Neural cell (in vitro differentiated cells): Measurements from ENCODE around the gene PISD. TPM values are rescaled to one million over a fixed set of nuclear protein-coding genes. Genes with fewer than 3 reads are reported as not detected.
"Not testable (repeated sequence)": the region's sequence is repeated elsewhere in the genome, so short reads cannot be mapped to it uniquely, and the experiment has no call there.

Experiments
- H2AFZ ChIP-seq: fragments of 200-600, 300-800 bp; sonication (generic), shearing (Covaris generic); 2 replicates; pipeline ENCODE4 v1.6.0; 2014; ENCODE audit warnings: low read depth, mild to moderate bottlenecking, antibody characterized with exemption, low read length, moderate library complexity
- H3F3A ChIP-seq: fragments of 200-600 bp; shearing (Covaris generic); 2 replicates; pipeline ENCODE4 v1.6.1; 2016; ENCODE audit warnings: mild to moderate bottlenecking, moderate library complexity, mixed read lengths, antibody characterized with exemption, low read length; ENCODE audit not compliant: insufficient read depth, poor library complexity, severe bottlenecking
- H3K27ac ChIP-seq: fragments of 200-600, 300-800 bp; sonication (generic), shearing (Covaris generic); 2 replicates; pipeline ENCODE4 v1.5.1; 2014; ENCODE audit warnings: mild to moderate bottlenecking, low read length, moderate library complexity
- H3K27me3 ChIP-seq: fragments of 300-800, 200-600 bp; sonication (generic), shearing (Covaris generic); 2 replicates; pipeline ENCODE4 v1.6.0; 2014; ENCODE audit warnings: mild to moderate bottlenecking, low read depth, low read length, moderate library complexity; ENCODE audit not compliant: insufficient read depth
- H3K36me3 ChIP-seq: fragments of 300-800, 200-600 bp; sonication (generic), shearing (Covaris generic); 2 replicates; pipeline ENCODE4 v1.5.1; 2014; ENCODE audit warnings: mild to moderate bottlenecking, antibody characterized with exemption, low read length, moderate library complexity; ENCODE audit not compliant: insufficient read depth
- H3K4me2 ChIP-seq: fragments of 300-800, 200-600 bp; sonication (generic), shearing (Covaris generic); 2 replicates; pipeline ENCODE4 v1.6.0; 2014; ENCODE audit warnings: mild to moderate bottlenecking, low read length
- H3K4me3 ChIP-seq: fragments of 300-800, 200-600 bp; sonication (generic), shearing (Covaris generic); 2 replicates; pipeline ENCODE4 v1.5.1; 2014; ENCODE audit warnings: mild to moderate bottlenecking, low read length, moderate library complexity
- H3K79me2 ChIP-seq: fragments of 200-600 bp; shearing (Covaris generic); replicated peaks from 2 replicates; pipeline ENCODE4 v1.6.0; 2014; ENCODE audit warnings: mild to moderate bottlenecking, low read length, moderate library complexity; ENCODE audit not compliant: insufficient read depth
- H3K9ac ChIP-seq: fragments of 300-800, 200-600 bp; sonication (generic), shearing (Covaris generic); 2 replicates; pipeline ENCODE4 v1.6.1; 2016; ENCODE audit warnings: mild to moderate bottlenecking, low read length, mixed read lengths
- H3K9me2 ChIP-seq: fragments of 200-600 bp; shearing (Covaris generic); 2 replicates; pipeline ENCODE4 v1.6.1; 2016; ENCODE audit warnings: mild to moderate bottlenecking, low read length, mixed read lengths; ENCODE audit not compliant: insufficient read depth
- H3K9me3 ChIP-seq: fragments of 200-600, 300-800 bp; sonication (generic), shearing (Covaris generic); 2 replicates; pipeline ENCODE4 v1.6.1; 2016; ENCODE audit warnings: mild to moderate bottlenecking, mixed run types, low read length, moderate library complexity, mixed read lengths
- H4K20me1 ChIP-seq: fragments of 200-600 bp; shearing (Covaris generic); 2 replicates; pipeline ENCODE4 v1.6.1; 2016; ENCODE audit warnings: mild to moderate bottlenecking, mixed run types; ENCODE audit not compliant: insufficient read depth
- EP300 ChIP-seq: fragments of 450-650 bp; conservative IDR thresholded peaks from 2 replicates; pipeline ENCODE4 v1.6.1; 2014; ENCODE audit warnings: antibody characterized with exemption, mild to moderate bottlenecking, moderate library complexity; ENCODE audit not compliant: poor library complexity, severe bottlenecking
- EZH2 ChIP-seq: fragments of 200-600, 300-800 bp; shearing (Covaris generic), sonication (generic); IDR thresholded peaks from 2 replicates; pipeline ENCODE4 v1.6.1; 2014; ENCODE audit warnings: antibody characterized with exemption, low read length, borderline replicate concordance, mild to moderate bottlenecking; ENCODE audit not compliant: insufficient read depth, poor library complexity, severe bottlenecking
- MXI1 ChIP-seq: fragments of 450-650 bp; conservative IDR thresholded peaks from 2 replicates; pipeline ENCODE4 v1.6.1; 2014; ENCODE audit warnings: antibody characterized with exemption, mild to moderate bottlenecking; ENCODE audit not compliant: poor library complexity, severe bottlenecking
- POLR2AphosphoS5 ChIP-seq: IDR thresholded peaks from 2 replicates; pipeline ENCODE4 v1.6.1; 2012
- RAD21 ChIP-seq: fragments of 450-650 bp; conservative IDR thresholded peaks from 2 replicates; pipeline ENCODE4 v1.6.1; 2014; ENCODE audit warnings: antibody characterized with exemption, mild to moderate bottlenecking, moderate library complexity
- REST ChIP-seq: IDR thresholded peaks from 2 replicates; pipeline ENCODE4 v1.6.1; 2012; ENCODE audit warnings: borderline replicate concordance
- SMC3 ChIP-seq: fragments of 450-650 bp; conservative IDR thresholded peaks from 2 replicates; pipeline ENCODE4 v1.6.1; 2014; ENCODE audit warnings: antibody characterized with exemption, mild to moderate bottlenecking, moderate library complexity; ENCODE audit not compliant: poor library complexity
- TAF1 ChIP-seq: IDR thresholded peaks from 2 replicates; pipeline ENCODE4 v1.6.1; 2012; ENCODE audit warnings: low read depth
- polyA plus RNA-seq: library from polyadenylated mRNA; depleted of rRNA; stranded (reverse); fragments of >200 nt; gene quantifications from 2 replicates; pipeline ENCODE4 v1.2.3, GENCODE V29; 2014
- TF ChIP-seq, protein P1 (sequence below): fragments of 450-650 bp; IDR thresholded peaks from 2 replicates; pipeline ENCODE4 v1.5.1; 2014; ENCODE audit warnings: antibody characterized with exemption, mild to moderate bottlenecking, moderate library complexity; ENCODE audit not compliant: poor library complexity, severe bottlenecking

The PISD gene
- polyA plus RNA-seq, 1 donor from 2014 or later = 50.9 TPM

DNA sequence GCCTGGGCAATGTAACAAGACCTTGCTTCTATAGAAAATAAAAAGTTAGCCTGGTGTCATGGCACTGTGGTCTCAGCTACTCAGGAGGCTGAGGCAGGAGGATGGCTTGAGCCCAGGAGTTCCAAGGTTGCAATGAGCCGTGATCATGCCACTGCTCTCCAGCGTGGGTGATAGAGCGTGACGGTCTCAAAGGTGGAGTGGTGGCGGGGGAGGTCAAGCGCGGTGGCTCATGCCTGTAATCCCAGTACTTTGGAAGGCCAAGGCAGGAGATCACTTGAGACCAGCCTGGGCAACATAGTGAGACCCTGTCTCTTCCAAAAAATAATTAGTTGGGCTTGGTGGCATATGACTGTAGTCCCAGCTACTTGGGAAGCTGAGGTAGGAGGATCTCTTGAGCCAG is 16.7 kb upstream of the PISD start:
- no peak overlapping the region for H2AFZ ChIP-seq
- H3K27me3 ChIP-seq = no peaks in the 10 kb centered on the region
- no peak overlapping the region for H3K4me3 ChIP-seq
- no peaks in the 10 kb centered on the region for H4K20me1 ChIP-seq
- no peak overlapping the region for H3K4me2 ChIP-seq
- H3K79me2 ChIP-seq = no peaks in the 10 kb centered on the region
- no peaks in the 10 kb centered on the region for H3K9me2 ChIP-seq
- H3K9ac ChIP-seq = no peak overlapping the region
- H3K9me3 ChIP-seq = no peaks in the 10 kb centered on the region
- no peak overlapping the region for H3K27ac ChIP-seq
- H3K36me3 ChIP-seq = no peaks in the 10 kb centered on the region
- H3F3A ChIP-seq = no peaks in the 10 kb centered on the region
- TF ChIP-seq EP300 (no peak), RAD21 (no peak), EZH2 (no peak), MXI1 (no peak), SMC3 (no peak), REST (no peak), TAF1 (no peak), POLR2AphosphoS5 (no peak)
- TF ChIP-seq, protein P1, sequence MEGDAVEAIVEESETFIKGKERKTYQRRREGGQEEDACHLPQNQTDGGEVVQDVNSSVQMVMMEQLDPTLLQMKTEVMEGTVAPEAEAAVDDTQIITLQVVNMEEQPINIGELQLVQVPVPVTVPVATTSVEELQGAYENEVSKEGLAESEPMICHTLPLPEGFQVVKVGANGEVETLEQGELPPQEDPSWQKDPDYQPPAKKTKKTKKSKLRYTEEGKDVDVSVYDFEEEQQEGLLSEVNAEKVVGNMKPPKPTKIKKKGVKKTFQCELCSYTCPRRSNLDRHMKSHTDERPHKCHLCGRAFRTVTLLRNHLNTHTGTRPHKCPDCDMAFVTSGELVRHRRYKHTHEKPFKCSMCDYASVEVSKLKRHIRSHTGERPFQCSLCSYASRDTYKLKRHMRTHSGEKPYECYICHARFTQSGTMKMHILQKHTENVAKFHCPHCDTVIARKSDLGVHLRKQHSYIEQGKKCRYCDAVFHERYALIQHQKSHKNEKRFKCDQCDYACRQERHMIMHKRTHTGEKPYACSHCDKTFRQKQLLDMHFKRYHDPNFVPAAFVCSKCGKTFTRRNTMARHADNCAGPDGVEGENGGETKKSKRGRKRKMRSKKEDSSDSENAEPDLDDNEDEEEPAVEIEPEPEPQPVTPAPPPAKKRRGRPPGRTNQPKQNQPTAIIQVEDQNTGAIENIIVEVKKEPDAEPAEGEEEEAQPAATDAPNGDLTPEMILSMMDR = no peak

- Histone ChIP-seq H3K4me3 (peak overlapping the region; percentile 52), H3F3A (no peaks in the 10 kb centered on the region), H4K20me1 (no peaks in the 10 kb centered on the region), H3K27ac (no peak overlapping the region), H3K9ac (no peak overlapping the region), H3K36me3 (no peaks in the 10 kb centered on the region), H2AFZ (no peak overlapping the region), H3K27me3 (no peaks in the 10 kb centered on the region), H3K9me3 (no peaks in the 10 kb centered on the region), H3K4me2 (no peak overlapping the region), H3K79me2 (no peaks in the 10 kb centered on the region), H3K9me2 (no peaks in the 10 kb centered on the region)
- no peak for TF ChIP-seq SMC3
- no peak for TF ChIP-seq EP300
- TF ChIP-seq, protein P1 = no peak
- TF ChIP-seq TAF1 = no peak
- TF ChIP-seq EZH2 = no peak
- TF ChIP-seq RAD21 = no peak
- no peak for TF ChIP-seq POLR2AphosphoS5
- no peak for TF ChIP-seq REST
- TF ChIP-seq MXI1 = no peak
These were observed 14.7 kb upstream of the PISD start for GRCh38 chr22:31676700-31677099.

- not testable (repeated sequence) for H3K27me3 ChIP-seq, H3K9me3 ChIP-seq, H4K20me1 ChIP-seq, H3K9me2 ChIP-seq, H2AFZ ChIP-seq, H3F3A ChIP-seq, H3K27ac ChIP-seq, H3K36me3 ChIP-seq, H3K79me2 ChIP-seq, H3K4me2 ChIP-seq, H3K4me3 ChIP-seq, H3K9ac ChIP-seq
These were observed 12.2 kb upstream of the PISD start for GRCh38 chr22:31674219-31674618.
